HG03095 (cell line): Measurements from ENCODE around the gene TUBG2.
"Not testable (repeated sequence)": the region's sequence is repeated elsewhere in the genome, so short reads cannot be mapped to it uniquely, and the experiment has no call there.

Experiments
- ATAC-seq: cut with Tn5 transposase; IDR thresholded peaks from one replicate; pipeline ENCODE4 v1.9.1; 2021; ENCODE audit warnings: moderate library complexity; ENCODE audit not compliant: unreplicated experiment

The TUBG2 gene

DNA sequence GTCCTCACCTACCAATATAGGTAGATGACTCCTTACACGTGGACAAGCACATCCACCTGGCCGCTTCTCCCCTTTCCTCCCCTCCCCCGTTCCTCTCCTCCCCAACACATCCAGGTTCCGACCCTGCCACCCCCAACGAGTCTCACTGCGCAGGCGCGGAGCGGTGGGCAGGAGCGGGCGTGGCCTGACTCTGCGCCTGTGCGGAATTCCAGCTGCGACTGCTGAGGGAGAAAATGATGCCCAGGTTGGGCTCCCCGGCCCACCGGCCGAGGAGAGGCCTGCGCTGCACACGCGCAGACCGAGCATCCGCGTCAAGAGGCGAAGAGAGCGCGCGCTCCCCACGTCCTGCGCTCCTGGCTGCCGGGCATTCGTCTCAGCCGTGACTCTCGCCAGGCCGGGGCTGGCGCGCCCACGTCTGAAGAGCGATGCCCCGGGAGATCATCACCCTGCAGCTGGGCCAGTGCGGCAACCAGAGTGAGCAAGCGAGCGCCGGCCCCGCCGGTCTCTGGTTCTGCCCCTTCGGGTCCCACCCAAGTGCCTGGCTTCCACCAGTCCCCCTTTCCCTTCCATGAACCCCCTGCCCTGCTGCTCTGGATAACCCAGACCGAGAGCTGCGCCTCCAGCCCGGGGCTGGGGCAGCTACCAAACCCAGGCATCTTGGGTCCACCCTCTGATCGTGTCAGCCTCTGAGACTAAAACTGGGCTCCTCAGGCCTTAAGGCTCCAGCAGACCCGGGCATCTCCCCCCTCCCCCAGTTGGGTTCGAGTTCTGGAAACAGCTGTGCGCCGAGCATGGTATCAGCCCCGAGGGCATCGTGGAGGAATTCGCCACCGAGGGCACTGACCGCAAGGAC, at the start of gene TUBG2:
Gene TUBG2 (plus strand): TSS at position 206 of the 853 bp plus-strand sequence. CDS start 220 bp downstream, at position 426.
- no peak for ATAC-seq

DNA sequence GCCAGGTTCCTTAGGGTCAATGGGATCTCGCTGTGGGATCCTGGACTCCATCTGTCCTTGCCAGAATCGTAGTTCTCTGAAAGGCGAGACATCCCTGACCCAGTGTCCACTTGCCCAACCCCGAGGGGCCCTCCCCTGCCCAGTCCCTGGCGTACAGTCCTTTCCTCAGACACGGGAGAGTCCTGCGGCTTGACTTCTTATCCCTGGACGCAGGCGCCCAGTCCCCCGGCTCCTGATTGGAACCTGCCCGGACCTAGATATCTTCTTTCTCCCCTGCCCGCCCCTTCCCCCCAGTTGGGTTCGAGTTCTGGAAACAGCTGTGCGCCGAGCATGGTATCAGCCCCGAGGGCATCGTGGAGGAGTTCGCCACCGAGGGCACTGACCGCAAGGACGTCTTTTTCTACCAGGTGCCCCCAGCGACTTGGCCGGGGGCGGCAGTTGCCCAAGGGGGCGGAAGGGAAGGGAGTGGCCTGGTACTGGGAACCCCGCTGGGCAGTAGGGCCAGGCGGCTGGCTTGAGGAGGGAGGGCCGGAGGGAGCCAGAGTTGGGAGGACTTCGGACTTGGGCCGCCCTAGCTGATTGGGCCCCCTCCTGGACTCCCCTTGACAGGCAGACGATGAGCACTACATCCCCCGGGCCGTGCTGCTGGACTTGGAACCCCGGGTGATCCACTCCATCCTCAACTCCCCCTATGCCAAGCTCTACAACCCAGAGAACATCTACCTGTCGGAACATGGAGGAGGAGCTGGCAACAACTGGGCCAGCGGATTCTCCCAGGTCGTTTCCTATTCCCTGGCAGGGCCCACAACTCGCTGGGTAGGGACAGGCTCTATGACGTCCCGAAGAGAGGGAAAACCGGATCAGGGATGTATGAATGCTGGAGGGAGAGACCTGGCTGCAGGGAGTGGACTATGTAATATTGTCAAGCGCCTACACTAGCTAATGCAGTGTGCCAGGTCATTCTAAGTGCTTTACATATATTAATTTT, 49.0 kb upstream of the TUBG2 start:
- ATAC-seq = peak; percentile 9

DNA sequence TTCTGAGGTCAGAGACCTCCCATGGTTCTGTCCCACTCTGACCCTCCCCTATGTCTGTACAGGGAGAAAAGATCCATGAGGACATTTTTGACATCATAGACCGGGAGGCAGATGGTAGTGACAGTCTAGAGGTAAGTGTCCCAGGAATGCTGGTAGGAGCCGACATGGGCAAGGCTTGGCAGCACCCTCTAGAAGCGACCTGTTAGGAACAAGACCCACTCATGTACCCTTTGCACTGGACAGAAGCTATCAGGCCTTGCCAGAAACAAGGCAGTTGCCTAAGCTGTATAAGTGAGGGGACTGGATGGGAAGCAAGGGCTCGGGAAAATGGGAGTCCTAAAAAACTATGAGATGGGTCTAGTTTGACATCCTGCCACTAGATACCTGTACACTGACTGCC, 47.1 kb upstream of the TUBG2 start:
- ATAC-seq = no peak

DNA sequence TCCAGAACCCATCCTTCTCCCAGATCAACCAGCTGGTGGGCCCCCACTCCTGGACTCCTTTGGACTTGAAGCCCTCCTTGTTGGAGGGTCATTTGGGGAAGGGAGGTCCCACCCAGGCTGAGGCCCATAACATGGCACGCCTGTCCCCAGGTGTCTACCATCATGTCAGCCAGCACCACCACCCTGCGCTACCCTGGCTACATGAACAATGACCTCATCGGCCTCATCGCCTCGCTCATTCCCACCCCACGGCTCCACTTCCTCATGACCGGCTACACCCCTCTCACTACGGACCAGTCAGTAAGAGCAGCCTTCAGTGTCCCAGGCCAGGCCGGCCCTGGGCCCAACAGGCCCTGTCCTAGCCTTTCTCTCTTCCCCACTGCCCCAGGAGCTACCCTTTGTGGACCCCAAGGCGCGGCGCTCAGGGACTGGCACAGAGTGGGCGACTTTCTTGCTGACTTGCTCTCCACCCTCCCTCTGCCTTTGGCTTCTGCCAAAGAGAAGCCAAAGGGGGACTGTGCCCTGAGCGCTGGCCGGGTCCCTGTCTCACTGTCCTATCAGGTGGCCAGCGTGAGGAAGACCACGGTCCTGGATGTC, 45.3 kb upstream of the TUBG2 start:
- no peak for ATAC-seq

DNA sequence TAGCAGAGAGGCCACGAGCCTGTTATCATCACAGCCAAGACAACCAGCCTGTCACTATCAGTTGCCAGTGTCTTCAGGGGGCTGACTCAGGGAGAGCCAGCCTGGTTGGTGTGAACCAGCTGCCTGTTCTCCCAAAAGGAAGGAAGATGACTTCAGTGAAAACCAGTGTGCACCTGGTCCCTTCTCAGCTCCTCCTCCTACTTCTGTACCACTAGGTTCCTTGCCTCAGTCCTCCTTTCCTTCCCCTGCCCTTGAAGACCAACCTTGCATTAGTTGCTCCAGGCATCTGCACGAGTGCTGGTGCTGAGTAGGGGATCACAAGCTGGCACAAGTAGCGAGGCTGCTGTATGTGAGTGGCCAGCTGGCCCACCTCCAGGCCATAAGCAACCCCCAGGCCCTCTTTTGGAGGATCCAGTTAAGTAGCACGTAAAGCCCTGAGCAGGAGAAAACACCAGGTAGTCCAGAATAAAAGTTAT, 41.1 kb upstream of the TUBG2 start:
- ATAC-seq = no peak

DNA sequence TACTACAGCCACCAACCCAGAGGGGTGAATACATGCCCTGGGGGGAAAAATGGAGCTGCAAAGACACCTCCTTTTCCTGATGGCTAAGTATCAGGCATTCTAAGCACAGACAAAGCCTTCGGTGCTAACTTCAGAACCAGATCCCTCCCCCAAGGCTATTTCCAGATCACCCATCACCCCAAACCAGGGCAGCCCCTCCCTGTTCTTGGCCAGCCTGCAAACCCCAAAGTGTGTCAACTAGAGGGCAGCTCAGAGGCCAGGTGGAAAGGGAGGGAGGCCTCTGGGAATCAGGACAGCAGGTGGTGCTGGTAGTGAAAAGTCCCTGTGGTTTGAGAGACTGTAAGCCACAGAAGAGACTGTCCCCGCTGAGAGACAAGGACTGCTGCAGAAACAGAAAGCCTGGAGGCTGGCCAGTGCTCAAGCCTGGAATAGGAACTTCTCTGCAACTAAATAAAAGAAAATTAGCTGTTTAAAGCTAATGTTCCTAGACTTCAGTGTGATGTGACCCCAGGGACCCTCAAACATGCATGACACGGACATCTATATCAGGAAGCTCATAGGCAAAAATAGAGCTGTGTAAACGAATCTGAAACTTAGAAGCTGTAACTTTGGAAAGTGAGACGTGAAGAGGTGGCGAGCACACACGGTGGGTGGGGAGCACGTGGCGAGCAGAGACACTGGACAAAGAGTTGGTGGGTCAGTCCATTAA, 40.5 kb upstream of the TUBG2 start:
- ATAC-seq = peak; percentile 67

DNA sequence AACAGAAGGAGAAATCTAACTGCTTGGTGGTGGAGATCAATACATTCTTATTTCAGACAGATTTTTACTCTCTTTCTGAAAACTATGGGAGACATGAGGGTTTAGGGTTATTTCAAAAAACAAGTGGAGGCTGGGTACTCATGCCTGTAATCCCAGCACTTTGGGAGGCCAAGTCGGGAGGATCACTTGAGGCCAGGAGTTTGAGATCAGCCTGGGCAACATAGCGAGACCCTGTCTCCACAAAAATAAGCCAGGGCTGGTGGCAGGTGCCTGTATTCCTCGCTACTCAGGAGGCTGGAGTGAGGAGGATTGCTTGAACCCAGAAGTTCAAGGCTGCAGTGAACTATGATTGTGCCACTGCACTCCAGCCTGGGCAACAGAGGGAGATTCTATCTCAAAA, 37.1 kb upstream of the TUBG2 start:
- ATAC-seq = not testable (repeated sequence)

DNA sequence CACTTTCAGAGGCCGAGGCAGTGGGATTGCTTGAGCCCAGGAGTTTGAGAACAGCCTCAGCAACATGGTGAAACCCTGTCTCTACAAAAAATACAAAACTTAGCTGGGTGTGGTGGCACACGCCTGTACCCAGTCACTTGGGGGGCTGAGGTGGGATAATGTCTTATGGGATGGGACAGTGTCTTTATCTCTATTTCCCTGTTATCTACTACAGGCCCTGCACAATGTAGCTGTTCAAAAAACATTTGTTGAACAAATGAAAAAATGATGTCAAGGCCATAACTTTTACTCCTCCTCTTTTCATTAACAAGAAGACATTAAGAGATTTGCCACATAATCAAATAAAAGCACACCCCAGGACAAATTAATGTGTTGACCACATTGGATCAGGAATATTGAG, 35.8 kb upstream of the TUBG2 start:
- ATAC-seq = no peak

DNA sequence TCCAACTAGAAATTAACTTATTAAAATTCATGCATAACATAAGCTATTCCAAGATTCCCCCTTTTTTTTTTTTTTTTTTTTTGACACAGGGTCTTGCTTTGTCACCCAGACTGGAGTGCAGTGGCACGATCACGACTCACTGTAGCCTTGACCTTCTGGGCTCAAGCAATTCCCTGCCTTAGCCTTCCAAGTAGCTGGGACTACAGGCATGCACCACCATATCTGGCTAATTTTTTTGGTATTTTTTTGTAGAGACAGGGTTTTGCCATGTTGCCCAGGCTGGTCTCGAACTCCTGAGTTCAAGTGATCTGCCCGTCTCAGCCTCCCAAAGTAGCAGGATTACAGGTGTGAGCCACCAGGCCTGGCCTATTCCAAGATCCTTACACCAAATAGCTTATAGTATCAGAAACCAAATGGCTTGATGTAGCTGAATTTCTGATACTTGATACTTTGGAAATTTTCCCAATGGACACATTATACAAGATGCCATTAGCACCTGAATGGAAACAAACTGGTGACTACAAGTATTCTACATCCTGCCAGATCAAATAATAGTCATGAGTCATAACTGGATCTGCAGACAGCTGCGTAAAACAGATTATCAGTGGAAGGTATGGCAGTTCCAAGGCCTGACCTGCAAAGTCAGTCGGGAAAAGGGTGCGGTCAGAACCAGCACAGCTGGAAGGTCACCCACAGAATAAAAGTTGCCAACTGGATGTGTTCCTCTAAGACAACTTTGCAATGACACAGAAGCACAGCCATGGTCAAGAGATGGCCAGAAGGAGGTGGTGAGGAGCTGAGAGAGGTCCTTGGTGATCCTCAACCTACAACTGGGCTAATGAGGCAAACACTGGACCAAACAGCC, 35.1 kb upstream of the TUBG2 start:
- no peak for ATAC-seq

DNA sequence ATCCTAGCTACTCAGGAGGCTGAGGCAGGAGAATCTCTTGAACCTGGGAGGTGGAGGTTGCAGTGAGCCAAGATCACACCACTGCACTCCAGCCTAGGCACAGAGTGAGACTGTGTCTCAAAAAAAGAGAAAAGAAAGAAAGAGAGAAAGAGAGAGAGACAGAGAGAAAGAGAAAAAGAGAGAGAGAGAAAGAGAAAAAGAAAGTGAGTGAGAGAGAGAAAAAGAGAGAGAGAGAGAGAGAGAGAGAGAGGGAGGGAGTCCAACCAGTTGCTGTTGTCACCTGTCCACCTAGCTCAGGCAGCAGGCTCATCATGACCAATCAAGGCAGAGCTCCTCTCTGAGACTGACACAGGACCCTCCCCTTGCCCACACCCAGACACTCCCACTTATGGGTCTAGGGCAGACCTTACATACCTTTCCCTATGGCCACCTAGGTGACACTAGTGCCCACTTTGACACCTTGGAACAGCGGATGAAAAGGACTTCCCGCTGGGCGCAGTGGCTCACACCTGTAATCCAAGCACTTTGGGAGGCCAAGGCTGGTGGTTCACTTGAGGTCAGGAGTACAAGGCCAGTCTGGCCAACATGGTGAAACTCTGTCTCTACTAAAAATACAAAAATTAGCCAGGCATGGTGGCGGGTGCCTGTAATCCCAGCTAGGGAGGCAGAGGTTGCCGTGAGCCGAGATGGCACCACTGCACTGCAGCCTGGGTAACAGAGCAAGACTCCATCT, 31.9 kb upstream of the TUBG2 start:
- not testable (repeated sequence) for ATAC-seq

DNA sequence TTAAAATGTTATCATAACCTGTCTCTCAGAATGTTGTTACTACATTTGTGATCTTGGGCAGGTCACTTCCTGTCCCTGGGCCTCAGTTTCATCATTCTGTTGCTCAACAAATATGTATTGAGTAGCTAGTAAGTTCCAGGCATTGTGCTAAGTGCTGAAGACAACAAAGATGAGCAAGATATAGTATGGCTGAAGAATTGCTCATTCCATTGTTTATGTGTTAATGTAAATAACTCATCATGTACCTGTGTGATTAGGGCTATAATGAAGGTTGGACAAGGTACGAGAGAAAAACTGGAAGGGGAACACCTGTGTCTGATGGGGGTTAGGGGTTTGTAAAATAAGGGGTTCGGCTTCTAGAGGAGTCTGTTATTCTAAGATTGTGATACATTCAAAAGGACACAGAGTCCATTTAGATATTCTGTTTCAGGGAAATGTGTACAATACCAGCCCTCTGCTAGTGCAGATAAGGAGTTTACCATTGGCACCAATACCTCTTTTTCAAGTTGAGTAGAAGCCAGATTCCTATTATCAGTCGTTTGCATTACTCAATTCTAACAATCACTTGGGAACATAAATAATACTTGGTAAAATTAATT, 29.6 kb upstream of the TUBG2 start:
- ATAC-seq = no peak

DNA sequence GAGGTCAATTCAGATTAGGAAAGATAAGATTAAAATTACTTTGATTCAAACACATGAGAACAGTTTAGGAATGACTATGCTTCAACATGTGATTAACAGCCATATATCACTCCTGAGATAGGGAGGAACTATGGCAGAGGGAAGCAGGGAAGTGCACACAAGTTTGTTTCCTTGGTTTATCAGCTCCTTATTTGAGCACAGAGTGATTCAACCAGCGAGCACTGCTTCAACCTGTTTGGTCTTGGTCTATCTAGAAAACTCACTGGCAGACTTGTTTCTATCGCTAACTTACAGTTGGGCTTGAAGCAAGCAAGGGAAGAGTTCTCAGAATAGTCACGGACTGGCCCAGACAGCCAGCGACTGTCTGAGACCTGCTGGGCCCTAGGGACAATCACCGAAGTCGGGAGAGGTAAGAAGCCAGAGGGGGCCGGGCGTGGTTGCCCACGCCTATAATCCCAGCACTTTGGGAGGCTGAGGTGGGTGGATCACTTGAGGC, 26.1 kb upstream of the TUBG2 start:
- ATAC-seq = no peak

DNA sequence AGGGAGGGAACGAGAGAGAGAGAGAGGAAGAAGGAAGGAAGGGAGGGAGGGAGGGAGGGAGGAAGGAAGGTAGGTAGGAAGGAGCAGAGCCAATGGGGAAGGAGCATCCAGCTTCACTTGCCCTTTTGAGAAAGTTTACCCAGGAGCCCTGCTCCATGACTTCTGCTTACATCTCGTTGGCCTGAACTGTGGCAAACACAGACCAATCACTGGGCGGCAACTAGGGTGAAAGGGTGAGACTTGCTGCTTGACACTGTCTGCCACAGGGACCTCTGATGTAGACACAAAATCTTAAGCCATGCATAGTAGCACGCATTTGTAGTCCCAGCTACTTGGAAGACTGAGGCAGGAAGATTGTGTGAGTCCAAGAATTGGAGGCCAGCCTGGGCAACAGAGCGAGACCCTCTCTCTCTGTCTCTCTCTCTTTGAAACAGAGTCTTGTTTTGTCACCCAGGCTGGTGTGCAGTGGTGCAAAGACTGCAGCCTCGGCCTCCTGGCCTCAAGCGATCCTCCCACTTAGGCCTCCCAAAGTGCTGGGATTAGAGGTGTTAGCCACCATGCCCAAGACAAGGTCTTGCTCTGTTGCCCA, 19.5 kb upstream of the TUBG2 start:
- no peak for ATAC-seq

DNA sequence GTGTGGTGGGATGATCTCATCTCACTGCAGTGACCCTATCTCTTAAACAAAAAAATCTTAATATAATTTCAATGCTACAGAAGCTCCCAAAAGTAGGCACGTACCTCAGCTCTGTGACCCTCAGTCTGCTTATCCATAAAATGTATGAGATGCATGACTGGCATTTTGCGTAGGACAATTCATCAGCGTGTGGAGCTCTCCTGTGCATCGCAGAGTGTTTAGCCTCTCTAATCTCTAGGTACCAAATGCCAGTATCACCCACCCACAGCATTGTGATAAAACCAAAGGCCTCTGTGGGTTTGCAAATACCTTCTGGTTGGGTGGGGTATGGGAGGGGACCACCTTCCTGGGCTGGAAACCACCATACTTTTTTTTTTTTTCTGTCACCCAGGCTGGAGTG, 19.0 kb upstream of the TUBG2 start:
- no peak for ATAC-seq

DNA sequence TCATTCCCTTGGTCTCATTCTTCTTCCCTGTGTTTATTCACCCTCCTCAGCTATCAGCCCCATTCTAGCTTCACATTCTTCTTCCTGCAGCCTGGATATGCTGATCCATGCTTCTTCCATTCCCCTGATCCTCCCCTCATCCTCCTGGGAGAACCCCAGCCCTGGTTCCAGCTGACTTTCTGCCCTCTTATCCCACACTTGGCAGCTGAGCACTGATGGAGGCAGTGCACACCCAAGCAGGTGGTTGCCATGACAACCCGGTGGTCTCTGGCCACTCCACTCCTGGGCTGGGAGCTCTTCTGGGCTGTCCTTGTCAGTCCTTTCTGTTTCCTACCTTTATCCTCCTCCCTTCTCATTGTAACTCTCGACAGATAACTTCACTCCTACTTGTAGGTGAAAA, 16.7 kb upstream of the TUBG2 start:
- ATAC-seq = no peak

DNA sequence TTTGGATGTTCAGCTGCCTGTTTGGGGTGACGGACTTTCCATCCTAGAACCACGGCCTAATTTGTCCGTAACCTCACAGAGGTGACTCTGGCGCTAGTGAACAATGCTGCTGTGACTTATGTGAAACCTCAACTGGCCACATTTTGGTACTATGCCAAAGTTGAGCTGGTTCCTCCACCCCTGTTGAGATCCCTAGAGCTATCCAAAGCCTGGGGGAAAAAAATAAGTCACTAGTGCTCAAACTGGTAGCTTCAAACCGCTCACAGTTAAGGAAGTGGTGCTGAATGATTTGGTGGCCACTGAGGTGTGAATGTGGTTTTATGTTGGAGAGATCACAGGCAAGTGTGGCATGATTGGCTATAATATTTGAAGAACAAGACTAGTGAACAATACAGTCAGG, 11.3 kb upstream of the TUBG2 start:
- ATAC-seq = no peak

DNA sequence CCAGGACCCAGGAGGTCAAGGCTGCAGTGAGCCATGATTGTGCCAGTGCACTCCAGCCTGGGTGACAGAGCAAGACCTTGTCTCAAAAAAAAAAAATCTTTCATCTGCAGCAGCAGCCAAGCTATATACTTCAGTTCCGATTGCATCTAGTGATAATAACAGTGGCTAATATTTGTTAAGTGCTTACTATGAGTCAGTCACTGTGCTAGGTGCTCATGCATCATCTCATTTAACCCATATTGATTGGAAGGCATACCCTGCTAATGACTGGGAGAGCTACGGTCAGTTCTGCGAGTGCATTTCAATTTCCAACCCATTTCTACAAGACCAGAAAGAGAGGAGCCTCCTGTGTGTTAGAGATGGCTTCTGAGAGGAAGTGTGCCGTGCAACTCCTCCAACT, 7.7 kb upstream of the TUBG2 start:
- no peak for ATAC-seq
